Activated CD4-positive, alpha-beta T cell treated with anti-CD3 and anti-CD28 coated beads for 1 hour (primary cell): ENCODE measurements around the gene TUFT1.

Experiments
- DNase-seq: peaks from one replicate; pipeline ENCODE4 v3.0.0-alpha.2; 2020

TUFT1 gene

GRCh38 chr1:151540021-151540981 is at the start of gene TUFT1:
TSS of gene TUFT1 (plus strand) at chr1:151540309. CDS start at chr1:151540367, 58 bp downstream.
- peak; percentile 90 for DNase-seq

DNA sequence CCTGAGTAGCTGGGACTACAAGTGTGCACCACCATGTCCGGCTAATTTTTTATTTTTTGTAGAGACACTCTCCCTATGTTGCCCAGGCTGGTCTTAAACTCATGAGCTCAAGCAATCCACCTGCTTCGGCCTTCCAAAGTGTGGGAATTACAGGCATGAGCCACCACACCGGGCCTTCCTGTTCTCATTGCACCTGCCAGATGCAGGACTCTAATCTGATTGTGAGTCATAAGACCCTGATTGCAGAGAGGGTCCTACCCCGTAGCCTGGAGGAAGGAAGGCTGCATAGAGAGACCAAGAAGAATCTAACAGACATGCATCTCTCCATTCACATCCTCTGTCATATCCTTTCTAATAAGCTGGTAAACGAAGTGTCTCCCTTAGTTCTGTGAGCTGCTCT is 48.5 kb upstream of the TUFT1 start:
- no peak for DNase-seq

DNA sequence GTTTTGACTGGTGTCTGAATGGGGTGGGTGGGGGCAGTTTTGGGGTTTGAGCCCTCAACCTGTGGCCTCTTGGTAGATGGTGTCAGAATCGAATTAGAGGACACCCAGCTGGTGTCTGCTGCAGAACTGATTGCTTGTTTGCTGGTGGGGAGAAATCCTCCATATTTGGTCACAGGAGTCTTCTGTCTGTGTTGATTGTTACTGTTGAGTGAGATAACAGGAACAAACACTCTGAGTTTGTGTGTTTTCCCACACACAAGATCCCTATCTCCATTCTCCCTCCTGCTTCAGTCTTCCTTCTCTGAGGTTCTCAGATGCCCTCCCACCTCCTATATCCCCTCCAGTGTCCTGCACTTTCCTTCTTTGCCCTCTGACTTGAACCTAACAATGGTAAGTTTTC is 48.0 kb upstream of the TUFT1 start:
- DNase-seq = no peak

- DNase-seq = no peak
Measured at GRCh38 chr1:151493042-151493441, 47.1 kb upstream of the TUFT1 start.

DNA sequence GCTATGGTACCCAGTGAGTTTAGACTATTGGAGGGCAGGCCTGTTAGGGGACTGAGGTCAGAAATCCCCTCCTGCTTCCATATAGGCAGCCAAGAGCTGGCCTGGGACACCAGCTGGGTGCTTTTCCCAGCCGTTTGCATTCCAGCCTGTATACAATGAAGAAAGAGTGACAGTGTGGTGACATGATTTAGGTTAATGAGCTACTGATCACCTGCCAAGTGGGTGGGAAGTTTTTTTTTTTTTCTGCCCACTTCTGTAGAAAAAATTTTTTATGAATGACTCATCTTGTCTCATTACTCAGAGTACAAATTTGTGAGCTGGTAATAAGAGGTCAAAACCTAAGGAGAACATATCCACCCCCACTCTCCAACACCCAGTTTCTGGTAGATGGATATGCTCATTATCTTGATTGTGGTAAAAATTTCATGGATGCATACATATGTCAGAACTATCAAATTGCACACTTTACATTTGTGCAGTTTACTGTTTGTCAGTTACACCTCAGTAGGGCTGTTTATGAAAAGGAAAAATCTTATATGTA is 45.3 kb upstream of the TUFT1 start:
- DNase-seq = no peak

DNA sequence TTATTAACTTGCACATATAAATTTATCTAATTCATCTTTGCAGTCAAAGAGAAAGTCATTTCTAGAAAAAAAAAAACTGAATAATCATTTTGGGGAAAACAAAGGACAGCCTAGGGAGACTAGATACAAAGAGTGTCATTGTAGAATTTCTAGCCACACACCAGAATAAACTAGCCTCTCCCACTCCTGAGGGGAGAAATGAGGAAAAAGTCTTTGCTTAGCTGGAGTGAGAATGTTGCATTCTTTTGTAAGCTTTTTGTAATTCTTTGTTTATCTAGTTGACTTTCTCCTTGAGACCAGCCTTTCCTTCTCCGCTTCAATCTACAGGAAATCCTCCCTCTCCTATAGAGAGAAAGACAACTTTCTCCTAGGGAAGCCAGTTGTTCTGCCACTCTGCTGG is 44.8 kb upstream of the TUFT1 start:
- DNase-seq = no peak

GRCh38 chr1:151499365-151499764 is 40.7 kb upstream of the TUFT1 start:
- DNase-seq = no peak

DNA sequence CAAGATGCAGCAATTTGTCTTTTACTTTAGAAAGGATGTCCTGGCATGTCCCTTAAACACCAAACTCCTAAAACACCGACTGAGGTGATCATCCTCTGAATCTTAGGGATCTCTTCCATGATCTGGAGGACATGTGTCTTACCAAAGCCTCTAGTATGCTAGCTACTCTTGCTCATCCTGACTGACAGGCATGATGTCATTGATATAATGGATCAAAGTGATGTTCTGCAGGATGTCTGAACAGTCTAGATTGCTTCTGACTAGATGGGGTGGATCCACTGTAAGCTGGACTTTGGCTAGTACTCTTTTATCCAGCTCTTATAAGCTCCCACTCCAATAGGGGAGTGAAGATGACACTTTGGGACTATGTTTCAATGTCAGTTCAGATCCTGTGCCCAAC is 40.2 kb upstream of the TUFT1 start:
- no peak for DNase-seq

DNA sequence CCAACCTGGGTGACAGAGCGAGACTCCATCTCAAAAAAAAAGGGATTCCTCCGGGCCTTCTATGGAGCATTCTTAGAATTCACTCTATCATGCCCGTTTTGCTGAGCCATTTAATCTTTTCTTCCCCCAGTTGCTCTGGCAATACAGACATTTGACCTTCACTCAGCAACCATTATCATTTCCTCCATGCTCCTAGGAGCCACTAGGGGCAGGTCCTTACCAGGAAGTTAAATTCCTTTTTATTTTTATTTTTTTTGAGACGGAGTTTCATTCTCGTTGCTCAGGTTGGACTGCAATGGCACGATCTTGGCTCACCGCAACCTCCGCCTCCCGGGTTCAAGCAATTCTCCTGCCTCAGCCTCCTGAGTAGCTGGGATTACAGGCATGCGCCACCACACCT is 38.6 kb upstream of the TUFT1 start:
- no peak for DNase-seq

- no peak for DNase-seq
Measured at GRCh38 chr1:151502035-151502700, 37.9 kb upstream of the TUFT1 start.

DNA sequence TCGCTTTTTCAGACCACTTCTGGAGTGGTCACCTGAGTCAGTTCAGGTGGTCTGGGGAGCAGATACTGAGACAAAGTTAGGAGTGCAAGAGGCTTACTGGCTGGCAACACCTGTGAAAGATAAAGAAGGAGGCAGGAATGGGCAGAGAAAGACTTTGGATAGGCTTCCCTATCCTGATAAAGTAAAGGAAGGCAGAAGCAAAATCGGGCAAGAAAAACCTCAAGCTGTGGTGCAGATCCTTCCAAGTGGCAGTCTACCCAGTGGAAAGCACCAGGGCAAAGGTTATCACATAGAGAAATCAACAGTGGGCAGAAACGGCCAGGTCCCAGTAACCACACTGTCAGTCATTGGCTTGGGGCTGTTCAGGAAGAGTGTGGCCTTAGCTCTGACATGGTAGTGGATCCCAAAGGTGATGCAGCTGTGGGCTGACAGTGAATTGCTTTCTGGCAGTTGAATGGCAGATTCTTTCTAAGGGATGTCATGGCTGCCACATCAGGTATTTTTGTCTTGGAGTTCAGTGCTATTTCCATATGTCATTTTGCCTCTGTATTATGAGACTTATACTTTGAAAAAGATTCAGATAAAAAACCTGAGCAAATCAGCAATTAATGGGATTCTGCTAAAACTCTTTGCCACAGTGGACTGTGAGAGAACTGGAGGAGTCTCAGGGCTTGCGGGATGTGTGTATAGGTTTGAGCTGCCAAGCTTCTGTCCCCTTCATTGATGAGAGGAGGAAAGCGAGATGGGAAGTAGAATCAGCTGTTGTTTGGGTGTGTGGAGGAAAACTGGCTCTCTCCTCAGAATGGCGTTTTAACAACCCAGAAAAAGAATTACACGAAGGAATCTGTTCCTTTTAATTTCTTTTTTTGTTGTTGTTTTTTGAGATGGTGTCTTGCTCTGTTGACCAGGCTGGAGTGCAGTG is 37.0 kb upstream of the TUFT1 start:
- DNase-seq = no peak

- DNase-seq = no peak
Measured at GRCh38 chr1:151504252-151504651, 35.9 kb upstream of the TUFT1 start.

- no peak for DNase-seq
Measured at GRCh38 chr1:151504759-151505158, 35.4 kb upstream of the TUFT1 start.

DNA sequence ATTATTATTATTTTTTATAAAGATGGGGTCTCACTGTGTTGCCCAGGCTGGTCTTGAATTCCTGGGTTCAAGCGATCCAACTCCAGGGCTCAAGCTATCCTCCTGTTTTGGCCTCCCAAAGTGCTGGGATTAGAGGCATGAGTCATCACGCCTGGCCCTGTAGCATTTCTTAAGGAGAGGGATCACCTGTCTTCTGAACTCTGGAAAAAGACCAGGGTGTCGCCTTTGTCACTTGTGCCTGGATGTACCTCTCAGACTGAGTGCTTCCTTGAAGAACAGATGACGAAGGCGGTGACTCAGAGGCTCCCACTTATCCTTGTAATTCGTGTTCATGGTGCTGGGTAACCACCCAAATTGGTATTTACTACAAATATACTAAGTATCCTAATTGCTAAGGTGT is 31.3 kb upstream of the TUFT1 start:
- no peak for DNase-seq

GRCh38 chr1:151509350-151510019 is 30.6 kb upstream of the TUFT1 start:
- DNase-seq = no peak

DNA sequence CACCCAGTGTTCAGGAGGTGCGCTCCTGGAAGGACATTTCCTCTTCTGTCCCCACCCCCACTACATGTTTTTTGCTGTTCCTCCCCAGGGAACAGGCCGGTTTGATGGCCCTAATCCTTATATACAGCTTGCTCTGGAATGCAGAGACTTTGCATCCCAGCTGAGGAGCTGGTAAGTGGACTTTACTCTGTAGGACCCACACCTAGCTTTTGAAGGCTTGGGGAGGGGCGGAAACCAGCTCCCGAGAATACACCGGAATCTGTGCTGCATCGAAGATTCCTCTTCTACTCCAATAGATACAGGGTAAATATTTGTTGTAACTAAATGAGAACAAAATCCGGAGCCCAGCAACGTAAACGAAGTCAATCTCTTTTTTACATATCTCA is 30.1 kb upstream of the TUFT1 start:
- DNase-seq = no peak

DNA sequence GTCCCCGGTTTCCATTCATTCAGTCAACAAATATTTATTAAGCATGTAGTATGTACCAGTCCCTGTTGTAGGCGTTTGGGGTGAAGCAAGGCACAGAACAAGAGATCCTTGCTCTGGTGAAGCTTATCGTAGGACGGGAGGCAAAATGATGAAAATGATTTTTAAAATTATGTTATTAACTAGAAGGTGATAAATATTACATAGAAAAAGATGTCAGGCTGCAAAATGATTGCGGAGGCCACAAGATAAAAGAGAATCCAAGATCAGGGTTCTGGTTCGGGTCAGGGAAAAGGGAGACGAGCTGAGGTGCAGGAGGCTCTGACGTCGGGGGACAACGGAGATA is 29.5 kb upstream of the TUFT1 start:
- no peak for DNase-seq

- DNase-seq = peak; percentile 77
Measured at GRCh38 chr1:151510957-151511635, 29.0 kb upstream of the TUFT1 start, which contains the start of gene CGN. TSS of gene CGN (plus strand) at chr1:151511387. CDS start at chr1:151518520, 7,133 bp downstream.

GRCh38 chr1:151511636-151512215 is 28.4 kb upstream of the TUFT1 start:
- no peak for DNase-seq

- DNase-seq = no peak
Measured at GRCh38 chr1:151512326-151512725, 27.8 kb upstream of the TUFT1 start.
